Fibroblast of gingiva (primary cell): ENCODE results near the gene ADSS1.
"Not testable (repeated sequence)": the region's sequence is repeated elsewhere in the genome, so short reads cannot be mapped to it uniquely, and the experiment has no call there.

Experiments
- DNase-seq: peaks from one replicate; pipeline ENCODE4 v3.0.0-alpha.2; 2011; ENCODE audit warnings: low read depth

ADSS1 gene

GRCh38 chr14:104717646-104718045 is 6.4 kb upstream of the ADSS1 start:
- no peak for DNase-seq

GRCh38 chr14:104718147-104718546 is 5.9 kb upstream of the ADSS1 start:
- DNase-seq: no peak

- no peak for DNase-seq
These were observed 5.2 kb upstream of the ADSS1 start for GRCh38 chr14:104718871-104719270.

- DNase-seq: no peak
These were observed 4.7 kb upstream of the ADSS1 start for GRCh38 chr14:104719343-104719742.

- no peak for DNase-seq
These were observed 2.3 kb upstream of the ADSS1 start for GRCh38 chr14:104721505-104722431.

- DNase-seq: no peak
These were observed 935 bp upstream of the ADSS1 start for GRCh38 chr14:104722938-104723650.

GRCh38 chr14:104724407-104724980 is 465 bp downstream of the ADSS1 start:
- no peak for DNase-seq

GRCh38 chr14:104724981-104725771 is 1.1 kb downstream of the ADSS1 start:
- DNase-seq: peak; percentile 49

GRCh38 chr14:104725772-104726548 is 1.9 kb downstream of the ADSS1 start:
- no peak for DNase-seq

GRCh38 chr14:104726600-104727451 is 2.8 kb downstream of the ADSS1 start:
- DNase-seq: no peak

GRCh38 chr14:104728631-104729030 is 4.6 kb downstream of the ADSS1 start:
- DNase-seq: no peak

GRCh38 chr14:104729176-104729834 is 5.3 kb downstream of the ADSS1 start:
- DNase-seq: not testable (repeated sequence)

GRCh38 chr14:104729835-104730181 is 5.8 kb downstream of the ADSS1 start:
- DNase-seq: no peak

GRCh38 chr14:104730487-104730886 is 6.5 kb downstream of the ADSS1 start:
- DNase-seq: no peak

- no peak for DNase-seq
These were observed 7.6 kb downstream of the ADSS1 start for GRCh38 chr14:104731320-104732294.

- DNase-seq: no peak
These were observed 8.4 kb downstream of the ADSS1 start for GRCh38 chr14:104732355-104732804.

- no peak for DNase-seq
These were observed 9.1 kb downstream of the ADSS1 start for GRCh38 chr14:104732931-104733681.
